Measurements from ENCODE around the gene PDE4DIP.
"Not testable (repeated sequence)": the region's sequence is repeated elsewhere in the genome, so short reads cannot be mapped to it uniquely, and the experiment has no call there.

PDE4DIP gene

GRCh38 chr1:148889267-148890074 lies 45.2 kb downstream of the PDE4DIP start:
- H3K27ac ChIP-seq; H3K9me3 ChIP-seq (ENCODE audit: severe bottlenecking); H3K27me3 ChIP-seq (ENCODE audit: insufficient read depth, low read depth, severe bottlenecking); DNase-seq; H3K4me3 ChIP-seq (ENCODE audit: low read depth, low read length); H3K36me3 ChIP-seq: not testable (repeated sequence)

- not testable (repeated sequence) for H3K27me3 ChIP-seq (ENCODE audit: insufficient read depth, low read depth, severe bottlenecking); H3K4me3 ChIP-seq (ENCODE audit: low read depth, low read length); H3K9me3 ChIP-seq (ENCODE audit: severe bottlenecking); H3K36me3 ChIP-seq; DNase-seq; H3K27ac ChIP-seq
Observed at GRCh38 chr1:148890075-148890568, 45.9 kb downstream of the PDE4DIP start.

GRCh38 chr1:148894360-148895352 lies 50.4 kb downstream of the PDE4DIP start:
- H3K9me3 ChIP-seq (ENCODE audit: severe bottlenecking); DNase-seq; H3K4me3 ChIP-seq (ENCODE audit: low read depth, low read length); H3K27ac ChIP-seq; H3K27me3 ChIP-seq (ENCODE audit: insufficient read depth, low read depth, severe bottlenecking); H3K36me3 ChIP-seq: not testable (repeated sequence)

- not testable (repeated sequence) for H3K27ac ChIP-seq; H3K4me3 ChIP-seq (ENCODE audit: low read depth, low read length); DNase-seq; H3K36me3 ChIP-seq; H3K27me3 ChIP-seq (ENCODE audit: insufficient read depth, low read depth, severe bottlenecking); H3K9me3 ChIP-seq (ENCODE audit: severe bottlenecking)
Observed at GRCh38 chr1:148900026-148900425, 55.8 kb downstream of the PDE4DIP start.

- H3K27ac ChIP-seq; DNase-seq; H3K36me3 ChIP-seq; H3K9me3 ChIP-seq (ENCODE audit: severe bottlenecking); H3K4me3 ChIP-seq (ENCODE audit: low read depth, low read length); H3K27me3 ChIP-seq (ENCODE audit: insufficient read depth, low read depth, severe bottlenecking): not testable (repeated sequence)
Observed at GRCh38 chr1:148900691-148901090, 56.5 kb downstream of the PDE4DIP start.

- not testable (repeated sequence) for H3K36me3 ChIP-seq; H3K9me3 ChIP-seq (ENCODE audit: severe bottlenecking); H3K4me3 ChIP-seq (ENCODE audit: low read depth, low read length); H3K27ac ChIP-seq; DNase-seq; H3K27me3 ChIP-seq (ENCODE audit: insufficient read depth, low read depth, severe bottlenecking)
Observed at GRCh38 chr1:148901150-148901952, 57.1 kb downstream of the PDE4DIP start.

- H3K36me3 ChIP-seq; H3K4me3 ChIP-seq (ENCODE audit: low read depth, low read length); DNase-seq; H3K27me3 ChIP-seq (ENCODE audit: insufficient read depth, low read depth, severe bottlenecking); H3K27ac ChIP-seq; H3K9me3 ChIP-seq (ENCODE audit: severe bottlenecking): not testable (repeated sequence)
Observed at GRCh38 chr1:148901953-148902341, 57.7 kb downstream of the PDE4DIP start.

GRCh38 chr1:148909219-148909826 lies 65.1 kb downstream of the PDE4DIP start:
- H3K9me3 ChIP-seq (ENCODE audit: severe bottlenecking); DNase-seq; H3K27ac ChIP-seq: not testable (repeated sequence)

GRCh38 chr1:148911303-148911928 lies 67.2 kb downstream of the PDE4DIP start:
- not testable (repeated sequence) for DNase-seq; H3K27ac ChIP-seq; H3K9me3 ChIP-seq (ENCODE audit: severe bottlenecking)

More at GRCh38 chr1:148909219-148909826, 65.1 kb downstream of the PDE4DIP start:
- not testable (repeated sequence) for H3K36me3 ChIP-seq; H3K4me3 ChIP-seq (ENCODE audit: low read depth, low read length); H3K27me3 ChIP-seq (ENCODE audit: insufficient read depth, low read depth, severe bottlenecking)

GRCh38 chr1:148916222-148916621 lies 72.0 kb downstream of the PDE4DIP start:
- H3K4me3 ChIP-seq (ENCODE audit: low read depth, low read length); DNase-seq; H3K36me3 ChIP-seq; H3K27me3 ChIP-seq (ENCODE audit: insufficient read depth, low read depth, severe bottlenecking); H3K9me3 ChIP-seq (ENCODE audit: severe bottlenecking); H3K27ac ChIP-seq: not testable (repeated sequence)

More at GRCh38 chr1:148911303-148911928, 67.2 kb downstream of the PDE4DIP start:
- not testable (repeated sequence) for H3K4me3 ChIP-seq (ENCODE audit: low read depth, low read length); H3K36me3 ChIP-seq; H3K27me3 ChIP-seq (ENCODE audit: insufficient read depth, low read depth, severe bottlenecking)

- not testable (repeated sequence) for H3K4me3 ChIP-seq (ENCODE audit: low read depth, low read length); H3K27ac ChIP-seq; H3K36me3 ChIP-seq; H3K9me3 ChIP-seq (ENCODE audit: severe bottlenecking); H3K27me3 ChIP-seq (ENCODE audit: insufficient read depth, low read depth, severe bottlenecking); DNase-seq
Observed at GRCh38 chr1:148916695-148917348, 72.6 kb downstream of the PDE4DIP start.

GRCh38 chr1:148918836-148919447 lies 74.7 kb downstream of the PDE4DIP start:
- H3K4me3 ChIP-seq (ENCODE audit: low read depth, low read length); H3K27me3 ChIP-seq (ENCODE audit: insufficient read depth, low read depth, severe bottlenecking); DNase-seq; H3K9me3 ChIP-seq (ENCODE audit: severe bottlenecking); H3K27ac ChIP-seq; H3K36me3 ChIP-seq: not testable (repeated sequence)
